Cardiac fibroblast (primary cell): ENCODE data around the gene GOLT1A.

ENCODE experiments used
- DNase-seq, 2 donors: peaks; one replicate each; pipeline versions ENCODE4 v3.0.0 to v3.0.0-alpha.2; 2010; ENCODE audit warnings: low read depth in 2 of 2
- H3K4me3 ChIP-seq, 2 donors: replicated peaks in 1 of 2; 1 replicate in 1 of 2; 2 replicates in 1 of 2; pipeline ENCODE4 v1.5.1; 2011; ENCODE audit warnings: low read depth in 2 of 2, low read length in 2 of 2, mild to moderate bottlenecking in 2 of 2, moderate library complexity in 1 of 2
- CTCF ChIP-seq: IDR thresholded peaks from one replicate; pipeline ENCODE4 v1.5.1; 2011; ENCODE audit warnings: low read depth, mild to moderate bottlenecking, low read length, inconsistent platforms

Gene GOLT1A

GRCh38 chr1:204260601-204261197 is 46.9 kb upstream of the GOLT1A start:
- no peak for DNase-seq
- no peak for TF ChIP-seq CTCF
- H3K4me3 ChIP-seq: no peak overlapping the region

GRCh38 chr1:204259782-204260181 is 46.0 kb upstream of the GOLT1A start:
- DNase-seq: no peak
- TF ChIP-seq CTCF: no peak
- no peak overlapping the region for H3K4me3 ChIP-seq

- DNase-seq: no peak
- TF ChIP-seq CTCF: no peak
Observed at GRCh38 chr1:204259196-204259595, 45.4 kb upstream of the GOLT1A start.

GRCh38 chr1:204258213-204259115 is 44.7 kb upstream of the GOLT1A start:
- TF ChIP-seq CTCF: peak; percentile 90
- DNase-seq: peak; percentile 54 to 64
- no peak overlapping the region for H3K4me3 ChIP-seq

More at GRCh38 chr1:204259196-204259595, 45.4 kb upstream of the GOLT1A start:
- no peak overlapping the region for H3K4me3 ChIP-seq

- TF ChIP-seq CTCF: no peak
- no peak for DNase-seq
- H3K4me3 ChIP-seq: no peak overlapping the region
Observed at GRCh38 chr1:204257446-204257845, 43.7 kb upstream of the GOLT1A start.

GRCh38 chr1:204256531-204256930 is 42.7 kb upstream of the GOLT1A start:
- DNase-seq: no peak
- H3K4me3 ChIP-seq: no peak overlapping the region
- no peak for TF ChIP-seq CTCF
